ENCODE measurements around the gene SEL1L3. TPM values are rescaled to one million over a fixed set of nuclear protein-coding genes. Genes with fewer than 3 reads are reported as not detected.

SEL1L3 gene
- total RNA-seq, 4 donors from 2014 or later: 2.2 to 29.8 (median 5.4) TPM

- Histone ChIP-seq H3K27ac (no peak overlapping the region), H3K27me3 (no peaks in the 10 kb centered on the region), H3K36me3 (no peaks in the 10 kb centered on the region), H3K4me1 (no peaks in the 10 kb centered on the region), H3K9me3 (no peaks in the 10 kb centered on the region), H3K4me3 (no peak overlapping the region)
- 88 to 92% methylated on average over 8 to 9 of the region's 10 CpGs for WGBS, 2 donors (ENCODE audit: low coverage in 1 of 2)
- TF ChIP-seq POLR2A (IDR thresholded peaks at IDR 0.05): no peak
- no peak for TF ChIP-seq POLR2AphosphoS5 (IDR thresholded peaks at IDR 0.05)
- no peak for TF ChIP-seq EP300 (IDR thresholded peaks at IDR 0.05)
- no peak for ATAC-seq
Observed at GRCh38 chr4:25826074-25826752, 36.6 kb downstream of the SEL1L3 start.

DNA sequence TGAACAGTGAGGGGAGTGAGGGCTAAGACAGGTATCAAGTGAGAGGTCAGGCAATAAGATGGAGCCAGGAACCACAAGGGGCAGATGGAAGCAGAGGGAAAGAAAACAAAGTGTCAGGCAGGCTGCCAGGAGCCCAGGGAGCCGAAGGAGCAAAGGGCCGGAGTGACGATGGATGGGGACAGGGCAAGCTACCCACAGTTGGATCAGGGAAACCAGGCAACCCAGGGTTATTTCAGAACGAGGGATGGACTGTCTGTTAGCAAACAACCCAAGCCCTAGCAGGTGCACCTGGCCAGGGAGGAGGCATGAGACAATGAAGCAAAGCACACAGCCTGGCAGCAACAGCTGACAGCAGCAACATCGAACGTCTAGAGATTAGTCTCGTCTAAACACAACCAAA is 39.2 kb downstream of the SEL1L3 start:
- Histone ChIP-seq H3K9me3 (no peaks in the 10 kb centered on the region), H3K27me3 (no peaks in the 10 kb centered on the region), H3K36me3 (no peaks in the 10 kb centered on the region), H3K4me1 (no peaks in the 10 kb centered on the region), H3K27ac (no peak overlapping the region), H3K4me3 (no peak overlapping the region)
- WGBS, 2 donors (ENCODE audit: low coverage in 1 of 2): 46 to 78% methylated on average over 6 of the region's 7 CpGs
- TF ChIP-seq POLR2A (IDR thresholded peaks at IDR 0.05) (no peak), EP300 (IDR thresholded peaks at IDR 0.05) (no peak), CTCF (IDR thresholded peaks at IDR 0.05) (no peak), POLR2AphosphoS5 (IDR thresholded peaks at IDR 0.05) (no peak)
- no peak for ATAC-seq

GRCh38 chr4:25821899-25822298 is 40.9 kb downstream of the SEL1L3 start:
- ATAC-seq: no peak
- WGBS, 2 donors (ENCODE audit: low coverage in 1 of 2): 92 to 96% methylated on average over 7 of the region's 8 CpGs
- TF ChIP-seq POLR2A (IDR thresholded peaks at IDR 0.05) (no peak), POLR2AphosphoS5 (IDR thresholded peaks at IDR 0.05) (no peak), EP300 (IDR thresholded peaks at IDR 0.05) (no peak), CTCF (IDR thresholded peaks at IDR 0.05) (no peak)

GRCh38 chr4:25821267-25821666 is 41.5 kb downstream of the SEL1L3 start:
- TF ChIP-seq POLR2A (IDR thresholded peaks at IDR 0.05) (no peak), EP300 (IDR thresholded peaks at IDR 0.05) (no peak), POLR2AphosphoS5 (IDR thresholded peaks at IDR 0.05) (no peak), CTCF (IDR thresholded peaks at IDR 0.05) (no peak)
- Histone ChIP-seq H3K27ac (no peak overlapping the region), H3K27me3 (no peaks in the 10 kb centered on the region), H3K36me3 (no peaks in the 10 kb centered on the region), H3K4me3 (no peak overlapping the region), H3K4me1 (no peaks in the 10 kb centered on the region), H3K9me3 (no peaks in the 10 kb centered on the region)
- ATAC-seq: no peak
- WGBS, 2 donors (ENCODE audit: low coverage in 1 of 2): no CpG with 5 or more reads among the region's 7 CpGs

More at GRCh38 chr4:25821899-25822298, 40.9 kb downstream of the SEL1L3 start:
- Histone ChIP-seq H3K27me3 (no peaks in the 10 kb centered on the region), H3K4me1 (no peaks in the 10 kb centered on the region), H3K9me3 (no peaks in the 10 kb centered on the region), H3K36me3 (no peaks in the 10 kb centered on the region), H3K4me3 (no peak overlapping the region), H3K27ac (no peak overlapping the region)

DNA sequence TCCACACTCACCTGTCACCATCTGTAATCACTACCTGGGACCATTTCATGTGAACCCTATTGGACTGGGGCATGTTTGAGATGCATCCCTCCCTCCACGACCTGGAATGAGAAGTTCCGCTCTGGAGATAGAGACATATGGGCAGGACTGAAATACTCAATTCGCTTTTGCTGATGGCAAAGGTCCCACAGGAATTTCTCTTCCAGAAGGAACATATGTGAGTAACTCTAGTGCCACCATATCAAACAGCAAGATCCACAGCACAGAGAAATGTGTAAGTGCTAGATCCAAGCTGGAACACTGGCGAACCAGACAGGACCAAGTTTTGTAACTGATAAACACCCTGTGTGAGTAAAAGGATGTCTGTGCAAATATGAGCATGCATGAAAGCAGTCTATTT is 43.9 kb downstream of the SEL1L3 start:
- Histone ChIP-seq H3K4me3 (no peak overlapping the region), H3K9me3 (no peaks in the 10 kb centered on the region), H3K27ac (no peak overlapping the region), H3K4me1 (peaks cover 0 to 11% (median 3%) of the 10 kb centered on the region in 3 donors), H3K36me3 (no peaks in the 10 kb centered on the region), H3K27me3 (no peaks in the 10 kb centered on the region)
- ATAC-seq: no peak
- TF ChIP-seq POLR2A (IDR thresholded peaks at IDR 0.05): no peak
- TF ChIP-seq EP300 (IDR thresholded peaks at IDR 0.05): no peak
- no peak for TF ChIP-seq POLR2AphosphoS5 (IDR thresholded peaks at IDR 0.05)
- no peak for TF ChIP-seq CTCF (IDR thresholded peaks at IDR 0.05)
- WGBS, 2 donors (ENCODE audit: low coverage in 1 of 2): 80 to 92% methylated on average over 2 to 4 of the region's 4 CpGs

Measured in gastroesophageal sphincter (tissue), 4 donors.